IPS-15b (cell line): ENCODE data around the gene TRIO.
"Not testable (repeated sequence)": the region's sequence is repeated elsewhere in the genome, so short reads cannot be mapped to it uniquely, and the experiment has no call there.

Experiments used
- H3K27me3 ChIP-seq: one replicate; pipeline ENCODE4 v1.6.1; 2013; ENCODE audit warnings: low read length; ENCODE audit not compliant: control insufficient read depth, insufficient read depth
- H3K36me3 ChIP-seq: one replicate; pipeline ENCODE4 v1.6.1; 2013; ENCODE audit warnings: low read length; ENCODE audit not compliant: control insufficient read depth, insufficient read depth
- H3K4me1 ChIP-seq: one replicate; pipeline ENCODE4 v1.6.1; 2013; ENCODE audit warnings: mild to moderate bottlenecking, low read length; ENCODE audit not compliant: control insufficient read depth, insufficient read depth
- H3K4me3 ChIP-seq: one replicate; pipeline ENCODE4 v1.5.1; 2013; ENCODE audit warnings: low read depth, low read length
- H3K9ac ChIP-seq: one replicate; pipeline ENCODE4 v1.6.1; 2013; ENCODE audit warnings: low read depth, mild to moderate bottlenecking, low read length
- H3K9me3 ChIP-seq: one replicate; pipeline ENCODE4 v1.6.1; 2013; ENCODE audit warnings: mild to moderate bottlenecking, low read length; ENCODE audit not compliant: control insufficient read depth, insufficient read depth

The TRIO gene

GRCh38 chr5:14429101-14430050 lies 286.2 kb downstream of the TRIO start:
- H3K36me3 ChIP-seq: peaks cover 12% of the 10 kb centered on the region
- no peaks in the 10 kb centered on the region for H3K27me3 ChIP-seq
- no peak overlapping the region for H3K9ac ChIP-seq
- no peak overlapping the region for H3K4me3 ChIP-seq
- peaks cover 2% of the 10 kb centered on the region for H3K4me1 ChIP-seq
- no peaks in the 10 kb centered on the region for H3K9me3 ChIP-seq

- Histone ChIP-seq H3K4me1 (peaks cover 2% of the 10 kb centered on the region), H3K9me3 (no peaks in the 10 kb centered on the region), H3K27me3 (no peaks in the 10 kb centered on the region), H3K36me3 (peaks cover 12% of the 10 kb centered on the region), H3K9ac (no peak overlapping the region), H3K4me3 (no peak overlapping the region)
Observed at GRCh38 chr5:14431534-14431933, 288.4 kb downstream of the TRIO start.

- peaks cover 5% of the 10 kb centered on the region for H3K36me3 ChIP-seq
- no peak overlapping the region for H3K9ac ChIP-seq
- no peaks in the 10 kb centered on the region for H3K9me3 ChIP-seq
Observed at GRCh38 chr5:14432931-14433589, 289.9 kb downstream of the TRIO start.

GRCh38 chr5:14435481-14435880 lies 292.3 kb downstream of the TRIO start:
- Histone ChIP-seq H3K27me3 (no peaks in the 10 kb centered on the region), H3K4me1 (peaks cover 2% of the 10 kb centered on the region), H3K36me3 (no peaks in the 10 kb centered on the region), H3K9me3 (no peaks in the 10 kb centered on the region), H3K4me3 (no peak overlapping the region), H3K9ac (no peak overlapping the region)

More at GRCh38 chr5:14432931-14433589, 289.9 kb downstream of the TRIO start:
- Histone ChIP-seq H3K4me3 (no peak overlapping the region), H3K27me3 (no peaks in the 10 kb centered on the region), H3K4me1 (peaks cover 2% of the 10 kb centered on the region)

- H3K4me3 ChIP-seq, H3K4me1 ChIP-seq, H3K9ac ChIP-seq, H3K36me3 ChIP-seq, H3K9me3 ChIP-seq, H3K27me3 ChIP-seq: not testable (repeated sequence)
Observed at GRCh38 chr5:14436122-14436521, 293.0 kb downstream of the TRIO start.

- no peaks in the 10 kb centered on the region for H3K27me3 ChIP-seq
- H3K4me1 ChIP-seq: peaks cover 2% of the 10 kb centered on the region
- no peak overlapping the region for H3K9ac ChIP-seq
- no peaks in the 10 kb centered on the region for H3K9me3 ChIP-seq
- H3K36me3 ChIP-seq: no peaks in the 10 kb centered on the region
- H3K4me3 ChIP-seq: no peak overlapping the region
Observed at GRCh38 chr5:14436801-14437542, 293.8 kb downstream of the TRIO start.

GRCh38 chr5:14438195-14438606 lies 295.1 kb downstream of the TRIO start:
- Histone ChIP-seq H3K9ac (no peak overlapping the region), H3K4me3 (no peak overlapping the region), H3K27me3 (no peaks in the 10 kb centered on the region), H3K4me1 (no peaks in the 10 kb centered on the region), H3K9me3 (no peaks in the 10 kb centered on the region), H3K36me3 (no peaks in the 10 kb centered on the region)

- Histone ChIP-seq H3K36me3 (no peaks in the 10 kb centered on the region), H3K4me1 (no peaks in the 10 kb centered on the region), H3K9ac (no peak overlapping the region), H3K9me3 (no peaks in the 10 kb centered on the region), H3K4me3 (no peak overlapping the region), H3K27me3 (no peaks in the 10 kb centered on the region)
Observed at GRCh38 chr5:14439087-14439871, 296.1 kb downstream of the TRIO start.

- Histone ChIP-seq H3K9ac (no peak overlapping the region), H3K9me3 (no peaks in the 10 kb centered on the region), H3K36me3 (no peaks in the 10 kb centered on the region), H3K27me3 (no peaks in the 10 kb centered on the region), H3K4me3 (no peak overlapping the region), H3K4me1 (no peaks in the 10 kb centered on the region)
Observed at GRCh38 chr5:14440223-14440581, 297.1 kb downstream of the TRIO start.

GRCh38 chr5:14440582-14441431 lies 297.7 kb downstream of the TRIO start:
- no peaks in the 10 kb centered on the region for H3K9me3 ChIP-seq
- no peak overlapping the region for H3K9ac ChIP-seq
- no peaks in the 10 kb centered on the region for H3K36me3 ChIP-seq
- no peaks in the 10 kb centered on the region for H3K27me3 ChIP-seq
- no peak overlapping the region for H3K4me3 ChIP-seq
- H3K4me1 ChIP-seq: peaks cover 3% of the 10 kb centered on the region
